WERI-Rb-1 (cell line): Measurements from ENCODE around the gene AOC2.
"Not testable (repeated sequence)": the region's sequence is repeated elsewhere in the genome, so short reads cannot be mapped to it uniquely, and the experiment has no call there.

ENCODE experiments used
- DNase-seq: peaks from one replicate; pipeline ENCODE4 v3.0.0-alpha.2; 2020
- H3K27ac ChIP-seq: fragments of 250-450 bp; sonication (Bioruptor Pico); 2 replicates; pipeline ENCODE4 v1.5.1; 2020; ENCODE audit warnings: mild to moderate bottlenecking, moderate library complexity
- H3K27me3 ChIP-seq: fragments of 250-450 bp; sonication (Bioruptor Pico); 2 replicates; pipeline ENCODE4 v1.5.1; 2021; ENCODE audit warnings: mild to moderate bottlenecking, low read depth, moderate library complexity; ENCODE audit not compliant: insufficient read depth, severe bottlenecking
- H3K36me3 ChIP-seq: fragments of 250-450 bp; sonication (Bioruptor Pico); 2 replicates; pipeline ENCODE4 v1.5.1; 2020; ENCODE audit warnings: mild to moderate bottlenecking, moderate library complexity
- H3K4me3 ChIP-seq: 2 replicates; pipeline ENCODE4 v1.5.1; 2011; ENCODE audit warnings: low read depth, mild to moderate bottlenecking, control low read depth, low read length
- H3K9me3 ChIP-seq: fragments of 250-450 bp; sonication (Bioruptor Pico); 2 replicates; pipeline ENCODE4 v1.5.1; 2021; ENCODE audit warnings: mild to moderate bottlenecking, moderate library complexity; ENCODE audit not compliant: severe bottlenecking
- CTCF ChIP-seq: IDR thresholded peaks from 2 replicates; pipeline ENCODE4 v1.5.1; 2011; ENCODE audit warnings: low read depth, mild to moderate bottlenecking, control low read depth, inconsistent platforms, low read length

Gene AOC2

DNA sequence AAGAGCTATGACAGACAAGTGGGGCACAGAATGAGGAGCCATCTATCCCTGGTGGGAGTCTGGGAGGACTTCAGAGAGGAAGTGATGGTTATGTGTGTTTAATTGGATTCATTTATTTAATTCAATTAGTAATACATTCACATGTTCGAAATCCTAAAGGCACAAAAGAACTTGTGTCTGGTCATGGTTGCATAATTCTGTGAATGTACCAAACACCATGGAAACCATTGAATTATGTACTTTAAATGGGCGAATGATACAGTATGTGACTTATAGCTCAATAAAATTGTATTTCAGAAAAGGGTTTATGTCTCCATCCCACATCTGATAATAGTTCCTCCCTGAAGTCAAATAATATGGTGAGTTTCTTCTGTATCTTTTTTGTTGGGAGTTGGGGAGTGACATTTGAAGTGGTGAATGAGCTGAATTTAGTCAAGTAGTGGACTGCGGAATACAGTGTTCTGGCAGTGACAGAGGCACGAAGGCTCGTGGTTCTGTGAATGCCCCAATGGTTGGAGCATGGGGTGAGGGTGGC, 36.5 kb downstream of the AOC2 start:
- Histone ChIP-seq H3K9me3 (peaks cover 3% of the 10 kb centered on the region), H3K27ac (no peak overlapping the region), H3K4me3 (no peak overlapping the region), H3K36me3 (no peaks in the 10 kb centered on the region), H3K27me3 (no peaks in the 10 kb centered on the region)
- TF ChIP-seq CTCF = no peak
- DNase-seq = no peak

GRCh38 chr17:42881706-42882105, 37.3 kb downstream of the AOC2 start:
- H3K27me3 ChIP-seq, H3K36me3 ChIP-seq, H3K4me3 ChIP-seq, H3K9me3 ChIP-seq, H3K27ac ChIP-seq: not testable (repeated sequence)
- DNase-seq = peak; percentile 32

DNA sequence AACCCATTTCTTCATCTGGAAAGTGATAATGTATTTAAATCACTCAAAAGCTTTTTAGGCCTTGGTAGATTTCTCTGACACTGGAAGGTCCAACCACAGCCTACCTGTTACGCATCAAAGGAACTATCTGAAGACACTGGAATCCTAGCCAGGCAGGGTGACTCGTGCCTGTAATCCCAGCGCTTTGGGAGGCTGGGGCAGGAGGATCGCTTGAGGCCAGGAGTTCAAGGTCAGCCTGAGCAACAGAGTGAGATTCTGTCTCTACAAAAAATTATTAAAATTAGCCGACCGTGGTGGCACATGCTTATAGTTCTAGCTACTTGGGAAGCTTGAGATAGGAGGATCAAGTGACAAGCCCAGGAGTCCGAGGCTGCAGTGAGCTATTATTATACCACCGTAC, 37.8 kb downstream of the AOC2 start:
- Histone ChIP-seq H3K4me3 (no peak overlapping the region), H3K27me3 (no peaks in the 10 kb centered on the region), H3K36me3 (no peaks in the 10 kb centered on the region), H3K9me3 (no peaks in the 10 kb centered on the region), H3K27ac (no peak overlapping the region)
- no peak for DNase-seq
- TF ChIP-seq CTCF = no peak

- Histone ChIP-seq H3K27me3 (no peaks in the 10 kb centered on the region), H3K27ac (no peak overlapping the region), H3K36me3 (no peaks in the 10 kb centered on the region), H3K4me3 (no peak overlapping the region), H3K9me3 (no peaks in the 10 kb centered on the region)
- no peak for DNase-seq
- TF ChIP-seq CTCF = no peak
These were observed 39.6 kb downstream of the AOC2 start for GRCh38 chr17:42883802-42884558.

- not testable (repeated sequence) for H3K27me3 ChIP-seq, H3K36me3 ChIP-seq, H3K9me3 ChIP-seq, H3K27ac ChIP-seq, DNase-seq, H3K4me3 ChIP-seq
These were observed 41.4 kb downstream of the AOC2 start for GRCh38 chr17:42885806-42886205.

DNA sequence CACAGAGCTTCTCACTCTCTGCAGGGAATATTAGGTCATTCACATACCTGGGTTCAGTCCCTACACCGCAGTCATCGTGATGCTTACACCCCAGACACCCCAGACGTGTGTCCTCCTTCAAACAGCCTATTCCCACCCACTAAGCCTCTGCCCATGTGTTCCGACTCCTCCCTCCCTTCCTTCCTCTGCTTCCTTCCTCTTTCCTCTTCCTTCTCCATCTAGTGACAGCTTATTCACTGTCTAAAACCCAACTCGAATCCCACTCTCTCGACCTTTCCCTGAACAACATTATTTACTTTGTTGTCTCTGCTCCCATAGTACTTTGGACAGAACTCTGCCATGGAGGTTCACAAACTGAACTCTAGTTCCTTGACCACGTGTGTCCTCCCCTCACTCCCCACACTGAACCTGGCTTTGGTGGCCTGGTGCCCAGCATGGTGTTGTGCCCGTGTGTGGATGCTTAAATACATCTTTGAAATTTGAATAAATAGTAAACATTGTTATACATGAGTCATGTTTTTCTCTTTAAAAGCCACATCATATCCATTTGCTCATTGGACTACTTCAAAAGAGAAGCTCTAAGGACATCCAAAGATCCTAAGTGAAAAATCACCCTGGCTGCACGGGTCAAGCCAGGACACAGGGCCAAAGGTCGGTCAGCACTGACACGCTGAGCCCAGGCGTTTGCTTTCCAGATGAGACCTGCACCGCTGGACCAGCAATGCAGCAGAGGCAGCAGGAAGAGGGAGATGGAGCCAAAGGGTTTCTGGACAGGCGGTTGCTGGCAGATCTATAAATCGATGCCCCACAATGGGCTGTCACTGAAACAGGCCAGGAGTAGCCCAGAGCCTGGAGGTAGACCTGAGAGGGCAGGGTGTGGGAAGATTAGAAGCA, 42.1 kb downstream of the AOC2 start:
- no peaks in the 10 kb centered on the region for H3K9me3 ChIP-seq
- TF ChIP-seq CTCF = no peak
- H3K27me3 ChIP-seq = no peaks in the 10 kb centered on the region
- DNase-seq = no peak
- no peak overlapping the region for H3K4me3 ChIP-seq
- no peaks in the 10 kb centered on the region for H3K36me3 ChIP-seq
- no peak overlapping the region for H3K27ac ChIP-seq
